GM12878 (cell line): ENCODE data around the gene TMEM215.

Experiments
- CTCF ChIP-seq, 3 experiments: IDR thresholded peaks in 2 of 3; conservative IDR thresholded peaks in 1 of 3; 2 replicates each; pipeline ENCODE4 v1.5.1; 2011; ENCODE audit warnings: low read depth in 3 of 3, low read length in 3 of 3, mild to moderate bottlenecking in 3 of 3, control low read depth in 2 of 3, moderate library complexity in 2 of 3, inconsistent platforms in 1 of 3, mixed read lengths in 1 of 3; ENCODE audit not compliant: control insufficient read depth in 2 of 3, insufficient read depth in 1 of 3; ENCODE audit errors: extremely low read depth in 1 of 3
- NKRF ChIP-seq: fragments of 450-650 bp; conservative IDR thresholded peaks from 2 replicates; pipeline ENCODE4 v1.6.1; 2017; ENCODE audit warnings: mild to moderate bottlenecking, moderate library complexity
- PBX3 ChIP-seq: IDR thresholded peaks from 2 replicates; pipeline ENCODE4 v1.6.1; 2011; ENCODE audit warnings: mild to moderate bottlenecking, low read depth, low read length, moderate library complexity; ENCODE audit not compliant: insufficient replicate concordance
- POLR2A ChIP-seq: IDR thresholded peaks from 2 replicates; pipeline ENCODE4 v1.6.1; 2011; ENCODE audit warnings: low read depth, mild to moderate bottlenecking, low read length
- SMC3 ChIP-seq: IDR thresholded peaks from 2 replicates; pipeline ENCODE4 v1.6.1; 2011; ENCODE audit warnings: low read length, improper control_type of control experiment, borderline replicate concordance
- SPI1 ChIP-seq: IDR thresholded peaks from 2 replicates; pipeline ENCODE4 v1.6.1; 2011; ENCODE audit warnings: low read depth, mild to moderate bottlenecking, low read length, moderate library complexity, borderline replicate concordance; ENCODE audit not compliant: insufficient read depth
- ZNF207 ChIP-seq: fragments of 450-650 bp; IDR thresholded peaks from 2 replicates; pipeline ENCODE4 v1.6.1; 2014; ENCODE audit warnings: antibody characterized with exemption, mild to moderate bottlenecking, borderline replicate concordance

- TF ChIP-seq SMC3 (no peak), CTCF (IDR thresholded peaks at IDR 0.05 in 2 of 3, conservative IDR thresholded peaks at IDR 0.05 in 1 of 3; ENCODE audit: control insufficient read depth in 2 of 3, extremely low read depth in 1 of 3, insufficient read depth in 1 of 3, low read depth in 3 of 3, low read length in 3 of 3) (no peak), POLR2A (no peak), SPI1 (no peak), PBX3 (no peak), NKRF (no peak), ZNF207 (no peak)
Observed at GRCh38 chr9:32828861-32829260, 45.5 kb downstream of the TMEM215 start.
